HG02798 (cell line): ENCODE measurements around the gene PLXNA3.

ENCODE experiments used
- ATAC-seq: cut with Tn5 transposase; IDR thresholded peaks from one replicate; pipeline ENCODE4 v1.9.1; 2021; ENCODE audit warnings: mild to moderate bottlenecking; ENCODE audit not compliant: unreplicated experiment, poor library complexity

Gene PLXNA3

GRCh38 chrX:154458116-154458953, at the start of gene PLXNA3:
Gene PLXNA3, plus strand, starts transcription at chrX:154458281. Its CDS starts 1,903 bp downstream, at chrX:154460184.
- ATAC-seq, result peak; percentile 69

GRCh38 chrX:154408659-154409221, 49.3 kb upstream of the PLXNA3 start:
- no peak for ATAC-seq

- ATAC-seq, result no peak
Measured at GRCh38 chrX:154409222-154409871, 48.7 kb upstream of the PLXNA3 start, which contains the start of gene DNASE1L1. Gene DNASE1L1, minus strand, starts transcription at chrX:154409254. Its CDS starts 3,686 bp downstream, at chrX:154405568.

GRCh38 chrX:154411981-154412340, 46.1 kb upstream of the PLXNA3 start:
- peak; percentile 70 for ATAC-seq

GRCh38 chrX:154412468-154412867, 45.6 kb upstream of the PLXNA3 start:
- ATAC-seq, result no peak

GRCh38 chrX:154413142-154413541, 44.9 kb upstream of the PLXNA3 start:
- ATAC-seq, result no peak

- ATAC-seq, result no peak
Measured at GRCh38 chrX:154417157-154417556, 40.9 kb upstream of the PLXNA3 start.

GRCh38 chrX:154419189-154419588, 38.9 kb upstream of the PLXNA3 start:
- no peak for ATAC-seq

- ATAC-seq, result no peak
Measured at GRCh38 chrX:154419688-154420401, 38.2 kb upstream of the PLXNA3 start.

GRCh38 chrX:154420402-154420756, 37.7 kb upstream of the PLXNA3 start:
- ATAC-seq, result no peak

GRCh38 chrX:154426916-154427770, 30.9 kb upstream of the PLXNA3 start:
- ATAC-seq, result no peak

- ATAC-seq, result peak; percentile 99
Measured at GRCh38 chrX:154428176-154429171, 29.6 kb upstream of the PLXNA3 start, which contains the start of gene ATP6AP1. Gene ATP6AP1, plus strand, starts transcription at chrX:154428677. Its CDS starts 16 bp downstream, at chrX:154428693.

GRCh38 chrX:154429711-154430110, 28.4 kb upstream of the PLXNA3 start:
- no peak for ATAC-seq

GRCh38 chrX:154430479-154430878, 27.6 kb upstream of the PLXNA3 start:
- ATAC-seq, result no peak

GRCh38 chrX:154430916-154431315, 27.2 kb upstream of the PLXNA3 start:
- ATAC-seq, result no peak

- ATAC-seq, result no peak
Measured at GRCh38 chrX:154431341-154431740, 26.7 kb upstream of the PLXNA3 start.

GRCh38 chrX:154432210-154432609, 25.9 kb upstream of the PLXNA3 start:
- no peak for ATAC-seq

- ATAC-seq, result no peak
Measured at GRCh38 chrX:154433605-154434004, 24.5 kb upstream of the PLXNA3 start.
